Astrocyte (in vitro differentiated cells and primary cell): ENCODE measurements around the gene IFIT1.

ENCODE experiments used
- EZH2 ChIP-seq: IDR thresholded peaks from 2 replicates; pipeline ENCODE4 v1.6.1; 2012; ENCODE audit warnings: mild to moderate bottlenecking, low read length, inconsistent platforms; ENCODE audit not compliant: insufficient read depth
- TF ChIP-seq, protein P1 (sequence below): IDR thresholded peaks from 2 replicates; pipeline ENCODE4 v1.5.1; 2011; ENCODE audit warnings: low read depth, mild to moderate bottlenecking, inconsistent platforms, low read length, moderate library complexity; ENCODE audit not compliant: insufficient read depth

GRCh38 chr10:89348975-89349374, 43.4 kb upstream of the IFIT1 start:
- TF ChIP-seq, protein P1, sequence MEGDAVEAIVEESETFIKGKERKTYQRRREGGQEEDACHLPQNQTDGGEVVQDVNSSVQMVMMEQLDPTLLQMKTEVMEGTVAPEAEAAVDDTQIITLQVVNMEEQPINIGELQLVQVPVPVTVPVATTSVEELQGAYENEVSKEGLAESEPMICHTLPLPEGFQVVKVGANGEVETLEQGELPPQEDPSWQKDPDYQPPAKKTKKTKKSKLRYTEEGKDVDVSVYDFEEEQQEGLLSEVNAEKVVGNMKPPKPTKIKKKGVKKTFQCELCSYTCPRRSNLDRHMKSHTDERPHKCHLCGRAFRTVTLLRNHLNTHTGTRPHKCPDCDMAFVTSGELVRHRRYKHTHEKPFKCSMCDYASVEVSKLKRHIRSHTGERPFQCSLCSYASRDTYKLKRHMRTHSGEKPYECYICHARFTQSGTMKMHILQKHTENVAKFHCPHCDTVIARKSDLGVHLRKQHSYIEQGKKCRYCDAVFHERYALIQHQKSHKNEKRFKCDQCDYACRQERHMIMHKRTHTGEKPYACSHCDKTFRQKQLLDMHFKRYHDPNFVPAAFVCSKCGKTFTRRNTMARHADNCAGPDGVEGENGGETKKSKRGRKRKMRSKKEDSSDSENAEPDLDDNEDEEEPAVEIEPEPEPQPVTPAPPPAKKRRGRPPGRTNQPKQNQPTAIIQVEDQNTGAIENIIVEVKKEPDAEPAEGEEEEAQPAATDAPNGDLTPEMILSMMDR = no peak
- TF ChIP-seq EZH2 = no peak
